Dendritic cell treated with granulocyte-macrophage colony-stimulating factor and Interleukin-4, amounts not matched to agents 40 ng/mL and 50 ng/mL, for 4 days (primary cell): Measurements from ENCODE around the gene CLDN22.

Source experiments
- H3K27ac Mint-ChIP-seq: one replicate; pipeline ENCODE4 v1.8.0; 2022; ENCODE audit warnings: mild to moderate bottlenecking, mixed read lengths
- H3K27me3 Mint-ChIP-seq: one replicate; pipeline ENCODE4 v1.8.0; 2022; ENCODE audit warnings: mild to moderate bottlenecking, mixed read lengths
- H3K36me3 Mint-ChIP-seq: one replicate; pipeline ENCODE4 v1.8.0; 2022; ENCODE audit warnings: low read depth, mixed read lengths
- H3K4me1 Mint-ChIP-seq: one replicate; pipeline ENCODE4 v1.8.0; 2022; ENCODE audit warnings: low read depth, mixed read lengths
- H3K4me3 Mint-ChIP-seq: one replicate; pipeline ENCODE4 v1.8.0; 2022; ENCODE audit warnings: mild to moderate bottlenecking, moderate library complexity, mixed read lengths
- H3K9me3 Mint-ChIP-seq: one replicate; pipeline ENCODE4 v1.8.0; 2022; ENCODE audit warnings: mixed read lengths
- intact Hi-C: fragments of 100-400 bp; cut with micrococcal nuclease; formaldehyde crosslinking; loops from one replicate; pipeline ENCODE4 v1.15.0; 2022

Gene CLDN22

GRCh38 chr4:183295711-183296110, 24.4 kb downstream of the CLDN22 start:
- intact Hi-C loops: no loop called here
- Mint-ChIP-seq H3K9me3 (no peaks in the 10 kb centered on the region), H3K4me1 (no peaks in the 10 kb centered on the region), H3K4me3 (no peak overlapping the region), H3K27me3 (no peaks in the 10 kb centered on the region), H3K36me3 (peaks cover 6% of the 10 kb centered on the region), H3K27ac (no peak overlapping the region)

- intact Hi-C loops: no loop called here
- H3K27me3 Mint-ChIP-seq: no peaks in the 10 kb centered on the region
- no peak overlapping the region for H3K4me3 Mint-ChIP-seq
- H3K27ac Mint-ChIP-seq: no peak overlapping the region
- H3K9me3 Mint-ChIP-seq: peaks cover 9% of the 10 kb centered on the region
- no peaks in the 10 kb centered on the region for H3K4me1 Mint-ChIP-seq
- H3K36me3 Mint-ChIP-seq: peaks cover 34% of the 10 kb centered on the region
These were observed 29.0 kb downstream of the CLDN22 start for GRCh38 chr4:183291070-183291469.

- Mint-ChIP-seq H3K27me3 (no peaks in the 10 kb centered on the region), H3K9me3 (peaks cover 9% of the 10 kb centered on the region), H3K4me1 (no peaks in the 10 kb centered on the region), H3K27ac (no peak overlapping the region), H3K36me3 (peaks cover 41% of the 10 kb centered on the region), H3K4me3 (no peak overlapping the region)
- intact Hi-C loops: no loop called here
These were observed 30.4 kb downstream of the CLDN22 start for GRCh38 chr4:183289688-183290087.

- H3K4me1 Mint-ChIP-seq: no peaks in the 10 kb centered on the region
- H3K36me3 Mint-ChIP-seq: peaks cover 48% of the 10 kb centered on the region
- H3K27me3 Mint-ChIP-seq: no peaks in the 10 kb centered on the region
- H3K9me3 Mint-ChIP-seq: peaks cover 9% of the 10 kb centered on the region
- H3K4me3 Mint-ChIP-seq: no peak overlapping the region
- intact Hi-C loops: no loop called here
- no peak overlapping the region for H3K27ac Mint-ChIP-seq
These were observed 31.1 kb downstream of the CLDN22 start for GRCh38 chr4:183288955-183289354.

GRCh38 chr4:183287677-183288076, 32.4 kb downstream of the CLDN22 start:
- H3K27me3 Mint-ChIP-seq: no peaks in the 10 kb centered on the region
- intact Hi-C loops: no loop called here
- no peak overlapping the region for H3K4me3 Mint-ChIP-seq
- no peak overlapping the region for H3K27ac Mint-ChIP-seq
- H3K9me3 Mint-ChIP-seq: peaks cover 9% of the 10 kb centered on the region
- H3K4me1 Mint-ChIP-seq: no peaks in the 10 kb centered on the region
- H3K36me3 Mint-ChIP-seq: peaks cover 56% of the 10 kb centered on the region

- H3K27ac Mint-ChIP-seq: no peak overlapping the region
- peaks cover 9% of the 10 kb centered on the region for H3K9me3 Mint-ChIP-seq
- H3K4me1 Mint-ChIP-seq: no peaks in the 10 kb centered on the region
- H3K36me3 Mint-ChIP-seq: peaks cover 60% of the 10 kb centered on the region
- intact Hi-C loops: no loop called here
- H3K27me3 Mint-ChIP-seq: no peaks in the 10 kb centered on the region
- no peak overlapping the region for H3K4me3 Mint-ChIP-seq
These were observed 32.8 kb downstream of the CLDN22 start for GRCh38 chr4:183287309-183287659.

GRCh38 chr4:183286590-183287308, 33.3 kb downstream of the CLDN22 start:
- H3K4me1 Mint-ChIP-seq: no peaks in the 10 kb centered on the region
- no peak overlapping the region for H3K27ac Mint-ChIP-seq
- no peak overlapping the region for H3K4me3 Mint-ChIP-seq
- H3K27me3 Mint-ChIP-seq: no peaks in the 10 kb centered on the region
- H3K36me3 Mint-ChIP-seq: peaks cover 60% of the 10 kb centered on the region
- intact Hi-C loops: no loop called here
- H3K9me3 Mint-ChIP-seq: peaks cover 9% of the 10 kb centered on the region

- Mint-ChIP-seq H3K4me1 (no peaks in the 10 kb centered on the region), H3K4me3 (no peak overlapping the region), H3K27me3 (no peaks in the 10 kb centered on the region), H3K36me3 (peaks cover 60% of the 10 kb centered on the region), H3K9me3 (peaks cover 9% of the 10 kb centered on the region), H3K27ac (no peak overlapping the region)
- intact Hi-C loops: no loop called here
These were observed 34.2 kb downstream of the CLDN22 start for GRCh38 chr4:183285886-183286285.

- Mint-ChIP-seq H3K27ac (no peak overlapping the region), H3K27me3 (no peaks in the 10 kb centered on the region), H3K9me3 (peaks cover 9% of the 10 kb centered on the region), H3K4me3 (no peak overlapping the region), H3K36me3 (peaks cover 60% of the 10 kb centered on the region), H3K4me1 (no peaks in the 10 kb centered on the region)
- intact Hi-C loops: no loop called here
These were observed 35.1 kb downstream of the CLDN22 start for GRCh38 chr4:183284965-183285364.

- H3K9me3 Mint-ChIP-seq: peaks cover 4% of the 10 kb centered on the region
- no peaks in the 10 kb centered on the region for H3K4me1 Mint-ChIP-seq
- no peaks in the 10 kb centered on the region for H3K27me3 Mint-ChIP-seq
- intact Hi-C loops: no loop called here
- H3K4me3 Mint-ChIP-seq: no peak overlapping the region
- no peak overlapping the region for H3K27ac Mint-ChIP-seq
- H3K36me3 Mint-ChIP-seq: peaks cover 53% of the 10 kb centered on the region
These were observed 35.8 kb downstream of the CLDN22 start for GRCh38 chr4:183284258-183284785.

GRCh38 chr4:183276106-183276505, 44.0 kb downstream of the CLDN22 start:
- intact Hi-C loops: no loop called here
- Mint-ChIP-seq H3K9me3 (peaks cover 20% of the 10 kb centered on the region), H3K27ac (no peak overlapping the region)

GRCh38 chr4:183272384-183272783, 47.7 kb downstream of the CLDN22 start:
- Mint-ChIP-seq H3K27me3 (no peaks in the 10 kb centered on the region), H3K27ac (no peak overlapping the region), H3K4me1 (no peaks in the 10 kb centered on the region), H3K4me3 (no peak overlapping the region), H3K36me3 (peaks cover 29% of the 10 kb centered on the region), H3K9me3 (peaks cover 20% of the 10 kb centered on the region)
- intact Hi-C loops: no loop called here

More at GRCh38 chr4:183276106-183276505, 44.0 kb downstream of the CLDN22 start:
- H3K36me3 Mint-ChIP-seq: peaks cover 20% of the 10 kb centered on the region
- no peaks in the 10 kb centered on the region for H3K27me3 Mint-ChIP-seq
- H3K4me3 Mint-ChIP-seq: no peak overlapping the region
- no peaks in the 10 kb centered on the region for H3K4me1 Mint-ChIP-seq

GRCh38 chr4:183268556-183268955, 51.5 kb downstream of the CLDN22 start:
- H3K4me3 Mint-ChIP-seq: no peak overlapping the region
- H3K4me1 Mint-ChIP-seq: no peaks in the 10 kb centered on the region
- H3K36me3 Mint-ChIP-seq: peaks cover 21% of the 10 kb centered on the region
- intact Hi-C loops: loop anchor here (5.0 kb wide), 1 partner anchor 139 kb away; no protein-coding TSS in a partner anchor
- no peaks in the 10 kb centered on the region for H3K9me3 Mint-ChIP-seq
- no peak overlapping the region for H3K27ac Mint-ChIP-seq
- H3K27me3 Mint-ChIP-seq: no peaks in the 10 kb centered on the region
